Endothelial cell (in vitro differentiated cells): ENCODE measurements around the gene UBXN2A. TPM values are rescaled to one million over a fixed set of nuclear protein-coding genes. Genes with fewer than 3 reads are reported as not detected.

Experiments used
- DNase-seq: peaks from one replicate; pipeline ENCODE4 v3.0.0; 2021; ENCODE audit warnings: low spot score
- H3K27ac Mint-ChIP-seq: one replicate; pipeline ENCODE4 v1.8.0; 2021; ENCODE audit warnings: mixed read lengths, inconsistent platforms; ENCODE audit not compliant: unreplicated experiment
- H3K27me3 Mint-ChIP-seq: one replicate; pipeline ENCODE4 v1.8.0; 2021; ENCODE audit warnings: mild to moderate bottlenecking, moderate library complexity, mixed read lengths, inconsistent platforms; ENCODE audit not compliant: unreplicated experiment
- H3K36me3 Mint-ChIP-seq: one replicate; pipeline ENCODE4 v1.8.0; 2021; ENCODE audit warnings: mild to moderate bottlenecking, low read depth, mixed read lengths, inconsistent platforms; ENCODE audit not compliant: unreplicated experiment
- H3K4me1 Mint-ChIP-seq: one replicate; pipeline ENCODE4 v1.8.0; 2021; ENCODE audit warnings: mild to moderate bottlenecking, mixed read lengths, inconsistent platforms; ENCODE audit not compliant: unreplicated experiment
- H3K4me3 Mint-ChIP-seq: one replicate; pipeline ENCODE4 v1.8.0; 2021; ENCODE audit warnings: mild to moderate bottlenecking, mixed read lengths, inconsistent platforms; ENCODE audit not compliant: unreplicated experiment
- H3K9me3 Mint-ChIP-seq: one replicate; pipeline ENCODE4 v1.8.0; 2021; ENCODE audit warnings: mixed read lengths, inconsistent platforms; ENCODE audit not compliant: unreplicated experiment
- total RNA-seq: library from RNA; stranded (reverse); fragmentation: NEBNext Ultra II Directional; extraction: Animal tissue kit (Norgen Biotek cat#: 25700); gene quantifications from one replicate; pipeline ENCODE4 v1.2.1, GENCODE V29; 2021; ENCODE audit not compliant: unreplicated experiment
- TF ChIP-seq, protein P1 (sequence below): fragments of 200-600 bp; sonication (generic); IDR thresholded peaks from one replicate; pipeline ENCODE4 v1.5.0; 2021; ENCODE audit warnings: antibody characterized with exemption; ENCODE audit not compliant: unreplicated experiment

UBXN2A gene
- total RNA-seq, 1 donor from 2014 or later, result 14.9 TPM

DNA sequence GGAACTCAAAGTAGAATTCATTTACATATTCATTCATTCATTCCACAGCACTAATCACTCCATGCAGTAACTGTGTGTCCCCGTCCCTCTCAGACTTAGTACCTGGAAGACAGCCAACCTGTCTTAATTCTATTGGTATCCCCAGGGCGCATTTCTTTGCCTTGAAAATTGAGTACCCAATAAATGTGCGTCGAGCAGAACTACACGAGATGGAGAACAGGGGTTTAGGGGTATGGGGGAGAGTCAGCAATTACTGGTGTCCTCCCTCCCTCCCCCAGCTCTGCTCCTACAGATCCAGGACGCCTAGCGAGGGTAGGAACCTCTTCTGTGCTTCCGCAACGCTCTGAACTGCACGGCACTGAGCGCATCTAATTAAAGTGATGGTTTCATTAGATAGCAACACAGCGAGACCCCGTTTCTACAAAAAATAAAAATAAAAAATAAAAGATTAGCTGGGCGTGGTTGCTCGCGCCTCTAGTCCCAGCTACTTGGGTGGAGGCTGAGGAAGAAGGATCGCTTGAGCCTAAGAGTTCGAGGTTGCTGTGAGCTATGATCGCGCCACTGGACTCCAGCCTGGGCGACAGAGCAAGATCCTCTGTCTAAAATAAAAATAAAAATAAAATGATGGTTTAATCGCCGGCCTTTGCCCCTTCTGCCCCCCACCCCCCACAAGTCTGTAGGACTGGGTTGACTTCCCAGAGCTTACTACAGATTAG is 108.7 kb downstream of the UBXN2A start:
- Mint-ChIP-seq H3K9me3 (no peaks in the 10 kb centered on the region), H3K4me3 (peak overlapping the region; percentile 95), H3K36me3 (peaks cover 3% of the 10 kb centered on the region), H3K27ac (peak overlapping the region; percentile 57), H3K27me3 (peaks cover 3% of the 10 kb centered on the region), H3K4me1 (peaks cover 19% of the 10 kb centered on the region)
- TF ChIP-seq, protein P1, sequence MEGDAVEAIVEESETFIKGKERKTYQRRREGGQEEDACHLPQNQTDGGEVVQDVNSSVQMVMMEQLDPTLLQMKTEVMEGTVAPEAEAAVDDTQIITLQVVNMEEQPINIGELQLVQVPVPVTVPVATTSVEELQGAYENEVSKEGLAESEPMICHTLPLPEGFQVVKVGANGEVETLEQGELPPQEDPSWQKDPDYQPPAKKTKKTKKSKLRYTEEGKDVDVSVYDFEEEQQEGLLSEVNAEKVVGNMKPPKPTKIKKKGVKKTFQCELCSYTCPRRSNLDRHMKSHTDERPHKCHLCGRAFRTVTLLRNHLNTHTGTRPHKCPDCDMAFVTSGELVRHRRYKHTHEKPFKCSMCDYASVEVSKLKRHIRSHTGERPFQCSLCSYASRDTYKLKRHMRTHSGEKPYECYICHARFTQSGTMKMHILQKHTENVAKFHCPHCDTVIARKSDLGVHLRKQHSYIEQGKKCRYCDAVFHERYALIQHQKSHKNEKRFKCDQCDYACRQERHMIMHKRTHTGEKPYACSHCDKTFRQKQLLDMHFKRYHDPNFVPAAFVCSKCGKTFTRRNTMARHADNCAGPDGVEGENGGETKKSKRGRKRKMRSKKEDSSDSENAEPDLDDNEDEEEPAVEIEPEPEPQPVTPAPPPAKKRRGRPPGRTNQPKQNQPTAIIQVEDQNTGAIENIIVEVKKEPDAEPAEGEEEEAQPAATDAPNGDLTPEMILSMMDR, result no peak
- DNase-seq, result no peak

DNA sequence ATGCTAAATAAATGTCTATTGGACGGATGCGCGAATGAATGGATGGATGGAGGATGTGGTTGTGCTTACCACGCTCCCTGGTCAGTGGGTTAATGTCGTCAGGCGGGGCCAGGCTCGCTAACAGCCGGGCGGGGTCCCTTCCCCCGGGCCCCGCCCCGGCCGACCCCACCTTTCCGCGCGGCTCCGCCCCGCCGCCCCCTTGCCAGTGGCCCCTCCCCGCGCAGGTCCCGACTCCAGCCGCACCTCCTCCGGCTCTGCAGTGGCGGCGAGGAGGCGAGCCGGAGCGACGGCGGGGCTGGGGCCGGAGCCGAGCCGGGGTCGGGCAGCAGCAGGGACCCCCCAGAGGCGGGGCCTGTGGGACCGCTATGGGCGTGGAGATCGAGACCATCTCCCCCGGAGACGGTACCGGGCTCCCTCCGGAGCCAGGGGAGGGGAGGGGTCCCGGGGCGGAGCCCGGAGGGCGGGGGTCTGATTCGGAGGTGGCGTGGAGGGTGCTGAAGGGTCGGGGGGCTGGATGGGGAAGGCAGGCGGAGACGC is 109.3 kb downstream of the UBXN2A start, which contains the start of gene FKBP1B:
Gene FKBP1B, plus strand, starts transcription at position 257 of the 537 bp plus-strand sequence. Its CDS starts 109 bp downstream, at position 366.
- Mint-ChIP-seq H3K9me3 (no peaks in the 10 kb centered on the region), H3K4me3 (peak within 1 kb of the TSS; percentile 95), H3K36me3 (peaks cover 7% of the 10 kb centered on the region), H3K4me1 (peaks cover 19% of the 10 kb centered on the region), H3K27ac (peak within 1 kb of the TSS; percentile 57), H3K27me3 (peaks cover 3% of the 10 kb centered on the region)
- peak; percentile 65 for DNase-seq
- TF ChIP-seq, protein P1, result no peak

DNA sequence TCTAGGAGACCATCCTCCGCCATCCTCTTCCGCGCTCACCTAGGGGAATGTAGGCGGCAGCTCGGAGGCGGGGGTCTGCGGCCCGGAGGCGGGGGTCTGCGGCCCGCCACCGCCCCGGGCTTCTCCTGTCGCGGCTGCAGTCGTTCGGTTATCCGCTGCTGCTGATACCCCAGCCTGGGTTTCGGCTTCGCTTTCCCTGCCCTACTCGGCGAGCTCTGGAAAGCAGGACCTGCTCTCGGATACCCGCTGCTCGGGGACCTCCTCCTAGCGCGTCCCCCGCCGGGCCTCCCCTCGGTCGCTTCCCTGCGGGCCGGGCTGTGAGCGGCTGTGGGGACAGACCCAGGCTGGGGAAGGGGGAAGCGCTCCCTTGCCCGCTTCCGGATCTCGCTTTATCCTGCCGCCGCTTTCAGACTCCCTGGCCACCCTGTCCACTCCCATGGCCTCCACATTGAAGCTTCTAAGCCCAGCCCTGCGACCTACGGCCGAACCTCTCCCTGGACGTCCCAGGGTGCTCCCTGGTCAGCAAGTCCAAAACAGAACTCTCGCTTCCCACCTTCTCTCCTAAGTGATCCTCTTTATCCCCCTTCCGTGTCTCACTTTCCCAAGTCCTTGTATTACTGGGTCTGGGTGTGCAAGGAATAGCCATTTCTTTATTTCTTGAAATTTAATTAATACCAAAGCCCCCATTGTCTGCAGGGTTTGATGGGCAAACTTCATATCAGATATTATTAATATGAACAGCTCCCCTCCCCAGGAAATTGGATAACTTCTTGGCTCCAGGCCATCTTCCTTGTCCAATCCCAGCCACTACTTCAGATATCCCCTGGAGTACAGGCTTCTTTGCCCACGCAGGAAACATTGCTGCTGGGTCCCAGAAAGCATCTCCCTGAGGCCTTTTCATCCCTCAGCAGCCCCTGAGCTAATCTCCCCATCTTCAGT is 110.0 kb downstream of the UBXN2A start:
- TF ChIP-seq, protein P1, result no peak
- Mint-ChIP-seq H3K36me3 (peaks cover 10% of the 10 kb centered on the region), H3K4me1 (peaks cover 15% of the 10 kb centered on the region), H3K27me3 (peaks cover 4% of the 10 kb centered on the region), H3K4me3 (peak overlapping the region; percentile 69), H3K27ac (no peak overlapping the region), H3K9me3 (no peaks in the 10 kb centered on the region)
- peak; percentile 46 for DNase-seq

DNA sequence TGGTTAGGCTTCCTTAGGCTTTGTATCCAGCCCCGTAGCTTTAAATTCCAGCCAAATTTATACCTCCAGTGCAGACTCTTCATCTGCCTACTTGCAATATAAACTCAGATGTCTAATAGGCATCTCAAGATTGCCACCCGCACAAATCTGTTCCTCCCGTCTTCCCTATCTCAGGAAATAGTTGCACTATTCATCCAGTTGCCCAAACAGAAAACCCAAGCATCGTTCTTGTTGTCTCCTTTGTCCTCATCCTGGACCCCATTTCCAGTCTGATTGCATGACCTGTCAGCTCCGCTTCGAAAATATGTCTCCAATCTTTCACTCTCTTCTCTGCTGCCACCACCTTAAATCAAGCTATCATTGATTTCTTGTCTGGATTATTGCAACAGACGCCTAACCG is 111.6 kb downstream of the UBXN2A start:
- H3K4me3 Mint-ChIP-seq, result no peak overlapping the region
- peaks cover 15% of the 10 kb centered on the region for H3K36me3 Mint-ChIP-seq
- no peak for DNase-seq
- TF ChIP-seq, protein P1, result no peak
- no peaks in the 10 kb centered on the region for H3K9me3 Mint-ChIP-seq
- H3K27me3 Mint-ChIP-seq, result peaks cover 5% of the 10 kb centered on the region
- H3K27ac Mint-ChIP-seq, result no peak overlapping the region
- H3K4me1 Mint-ChIP-seq, result peaks cover 11% of the 10 kb centered on the region
